Transverse colon (tissue), 4 donors: ENCODE data around the gene USP7. TPM values are rescaled to one million over a fixed set of nuclear protein-coding genes. Genes with fewer than 3 reads are reported as not detected.

Experiments
- DNase-seq: peaks from one replicate; pipeline ENCODE4 v3.0.0-alpha.2; 2019
- H3K27ac ChIP-seq, 4 donors: fragments of 200-600 bp; sonication (generic); 2 replicates each; pipeline ENCODE4 v1.5.1; 2016 to 2018; ENCODE audit warnings: inconsistent platforms in 4 of 4
- H3K27me3 ChIP-seq: fragments of 200-600 bp; sonication (generic); 2 replicates; pipeline ENCODE4 v1.5.1; 2017; ENCODE audit warnings: inconsistent platforms
- H3K36me3 ChIP-seq, 4 donors: fragments of 200-600 bp; sonication (generic); 2 replicates each; pipeline ENCODE4 v1.5.1; 2017 to 2019; ENCODE audit warnings: inconsistent platforms in 4 of 4
- H3K4me1 ChIP-seq, 4 donors: fragments of 200-600 bp; sonication (generic); 2 replicates each; pipeline ENCODE4 v1.5.1; 2017 to 2020; ENCODE audit warnings: inconsistent platforms in 4 of 4
- H3K4me3 ChIP-seq, 4 donors: fragments of 200-600 bp; sonication (generic); 1 replicate in 1 of 4; 2 replicates in 3 of 4; pipeline versions ENCODE4 v1.5.1 to v1.6.1; 2017 to 2019; ENCODE audit warnings: inconsistent platforms in 4 of 4
- H3K9me3 ChIP-seq, 2 donors: fragments of 200-600 bp; sonication (generic); 2 replicates each; pipeline ENCODE4 v1.5.1; 2017 to 2019; ENCODE audit warnings: inconsistent platforms in 2 of 2
- EP300 ChIP-seq: sonication (generic); formaldehyde crosslinking; IDR thresholded peaks from one replicate; pipeline ENCODE4 v1.6.1; 2017; ENCODE audit warnings: antibody characterized with exemption, low read depth
- POLR2A ChIP-seq: fragments of 450-650 bp; IDR thresholded peaks from one replicate; pipeline ENCODE4 v1.6.1; 2016; ENCODE audit warnings: antibody characterized with exemption, mild to moderate bottlenecking, moderate library complexity
- POLR2AphosphoS5 ChIP-seq, 3 donors: sonication (generic); formaldehyde crosslinking; IDR thresholded peaks; one replicate each; pipeline ENCODE4 v1.6.1; 2016; ENCODE audit warnings: antibody characterized with exemption in 3 of 3
- WGBS, 2 donors: methylation state at CpG; one replicate each; pipeline ENCODE4 v1.1.5; 2018; ENCODE audit warnings: low coverage in 1 of 2; 5-methylcytosine and 5-hydroxymethylcytosine counted together
- in situ Hi-C, 4 donors: fragments of 200-750 bp; cut with MboI; loops; one replicate each; pipeline versions ENCODE4 v1.15.0 to v1.15.1; 2017; ENCODE audit warnings: low sequenced_read_pairs in 3 of 4, low pct_ligation_motif_present in 1 of 4, low pct_unique_long_range_greater_than_20kb in 1 of 4
- intact Hi-C: fragments of 100-400 bp; cut with DNase I; formaldehyde crosslinking; loops from one replicate; pipeline ENCODE4 v1.15.1; 2023; ENCODE audit warnings: low total_unique reads
- total RNA-seq, 4 donors: library from RNA; depleted of rRNA; stranded (reverse); fragments of >200 nt; gene quantifications; one replicate each; pipeline ENCODE4 v1.1.0, GENCODE V29; 2016
- TF ChIP-seq, protein P1 (sequence below), 5 experiments: fragments of 200-600 bp in 3 of 5; fragments of 450-650 bp in 2 of 5; sonication (generic) in 3 of 5; IDR thresholded peaks; 1 replicate in 2 of 5; 2 replicates in 3 of 5; pipeline ENCODE4 v1.5.1; 2016 to 2017; ENCODE audit warnings: antibody characterized with exemption in 5 of 5, inconsistent platforms in 3 of 5, mild to moderate bottlenecking in 2 of 5, moderate library complexity in 1 of 5

Gene USP7
- total RNA-seq, 4 donors from 2014 or later: 72.9 to 419 (median 158) TPM

DNA sequence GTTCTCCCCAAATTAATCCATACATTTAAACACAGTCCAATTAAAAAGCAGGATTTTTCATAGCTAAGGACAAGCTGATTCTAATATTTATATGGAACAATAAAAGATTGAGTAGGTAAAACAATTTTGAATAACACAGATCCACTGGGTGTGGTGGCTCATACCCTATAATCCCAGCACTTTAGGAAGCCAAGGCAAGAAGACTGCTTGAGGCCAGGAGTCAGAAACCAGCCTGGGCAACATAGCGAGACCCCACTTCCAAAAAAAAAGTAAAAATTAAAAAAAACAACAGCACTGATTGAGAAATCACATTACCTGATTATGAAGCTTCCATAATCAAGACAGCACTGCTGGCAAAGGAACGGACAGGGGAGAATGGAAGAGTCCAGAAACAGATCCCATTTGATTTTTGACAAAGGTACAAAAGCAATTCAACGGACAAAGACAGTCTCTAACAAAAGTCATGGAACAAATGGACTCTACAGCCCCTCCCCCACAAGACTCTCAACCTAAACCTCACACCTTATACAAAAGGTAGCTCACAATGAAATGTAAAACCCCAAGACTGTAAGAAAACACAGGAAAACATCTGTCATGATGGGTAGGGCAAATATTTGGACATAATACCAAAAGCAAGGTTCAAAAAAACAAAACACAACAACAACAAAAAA lies 17.9 kb downstream of the USP7 start:
- no peak overlapping the region for H3K4me3 ChIP-seq
- WGBS, 2 donors: 63 to 76% methylated on average over 3 of the region's 3 CpGs
- H3K27me3 ChIP-seq: no peaks in the 10 kb centered on the region
- DNase-seq: no peak
- no peak for TF ChIP-seq POLR2AphosphoS5 (IDR thresholded peaks at IDR 0.05)
- TF ChIP-seq, protein P1, sequence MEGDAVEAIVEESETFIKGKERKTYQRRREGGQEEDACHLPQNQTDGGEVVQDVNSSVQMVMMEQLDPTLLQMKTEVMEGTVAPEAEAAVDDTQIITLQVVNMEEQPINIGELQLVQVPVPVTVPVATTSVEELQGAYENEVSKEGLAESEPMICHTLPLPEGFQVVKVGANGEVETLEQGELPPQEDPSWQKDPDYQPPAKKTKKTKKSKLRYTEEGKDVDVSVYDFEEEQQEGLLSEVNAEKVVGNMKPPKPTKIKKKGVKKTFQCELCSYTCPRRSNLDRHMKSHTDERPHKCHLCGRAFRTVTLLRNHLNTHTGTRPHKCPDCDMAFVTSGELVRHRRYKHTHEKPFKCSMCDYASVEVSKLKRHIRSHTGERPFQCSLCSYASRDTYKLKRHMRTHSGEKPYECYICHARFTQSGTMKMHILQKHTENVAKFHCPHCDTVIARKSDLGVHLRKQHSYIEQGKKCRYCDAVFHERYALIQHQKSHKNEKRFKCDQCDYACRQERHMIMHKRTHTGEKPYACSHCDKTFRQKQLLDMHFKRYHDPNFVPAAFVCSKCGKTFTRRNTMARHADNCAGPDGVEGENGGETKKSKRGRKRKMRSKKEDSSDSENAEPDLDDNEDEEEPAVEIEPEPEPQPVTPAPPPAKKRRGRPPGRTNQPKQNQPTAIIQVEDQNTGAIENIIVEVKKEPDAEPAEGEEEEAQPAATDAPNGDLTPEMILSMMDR (IDR thresholded peaks at IDR 0.05): no peak
- no peak for TF ChIP-seq EP300
- no peak for TF ChIP-seq POLR2A
- H3K27ac ChIP-seq: peak overlapping the region in 3 of 4 donors; percentile 56 to 65 (median 56)
- no peaks in the 10 kb centered on the region for H3K9me3 ChIP-seq
- in situ Hi-C loops (no loop called here), intact Hi-C loops (no loop called here)
- H3K36me3 ChIP-seq: no peaks in the 10 kb centered on the region
- H3K4me1 ChIP-seq: peaks cover 66 to 95% (median 82%) of the 10 kb centered on the region in 4 donors

DNA sequence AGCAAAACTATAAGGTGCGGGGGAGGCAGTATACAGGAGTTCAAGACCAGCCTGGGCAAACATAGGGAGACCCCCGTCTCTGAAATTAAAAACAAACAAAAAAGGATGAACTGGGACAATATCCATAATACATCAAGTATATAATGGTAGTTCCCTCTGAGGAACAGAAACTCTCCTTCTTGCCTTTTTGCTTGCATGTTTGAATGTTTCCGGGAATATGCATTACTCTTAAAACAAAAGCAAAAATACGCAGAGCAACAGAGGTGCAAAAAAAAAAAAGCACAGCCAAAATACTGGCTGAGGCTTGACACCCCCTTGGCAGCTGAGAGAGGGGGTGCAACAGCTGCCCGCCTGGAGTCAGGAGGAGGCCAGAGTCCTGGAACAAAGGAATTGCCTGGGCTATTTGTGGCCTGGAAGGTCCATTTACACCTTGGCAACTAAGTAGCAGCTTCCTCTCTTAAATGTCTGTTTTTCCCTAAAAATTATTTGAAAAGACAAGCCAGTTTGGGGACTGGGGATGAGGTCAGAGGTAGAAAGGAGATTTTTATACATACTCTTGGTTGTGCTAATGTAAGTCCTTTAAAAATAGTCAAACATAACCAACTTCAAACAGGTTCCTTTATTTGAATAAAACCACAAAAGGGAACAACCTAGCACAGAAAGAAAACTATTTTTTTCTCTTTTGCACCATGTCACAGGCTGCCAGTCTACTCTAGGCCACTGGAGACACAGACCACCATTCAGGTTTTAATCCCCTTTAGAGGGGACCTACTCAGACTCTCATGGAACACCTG lies 19.5 kb downstream of the USP7 start:
- Histone ChIP-seq H3K4me1 (peaks cover 52 to 95% (median 80%) of the 10 kb centered on the region in 4 donors), H3K36me3 (no peaks in the 10 kb centered on the region), H3K27me3 (no peaks in the 10 kb centered on the region), H3K27ac (peak overlapping the region in 2 of 4 donors; percentile 26 to 47), H3K4me3 (peak overlapping the region in 1 of 4 donors; percentile 15), H3K9me3 (no peaks in the 10 kb centered on the region)
- TF ChIP-seq, protein P1 (IDR thresholded peaks at IDR 0.05): no peak
- TF ChIP-seq POLR2A: no peak
- WGBS, 2 donors: 45 to 49% methylated on average over 5 of the region's 5 CpGs
- in situ Hi-C loops: no loop called here
- intact Hi-C loops: no loop called here
- DNase-seq: no peak

DNA sequence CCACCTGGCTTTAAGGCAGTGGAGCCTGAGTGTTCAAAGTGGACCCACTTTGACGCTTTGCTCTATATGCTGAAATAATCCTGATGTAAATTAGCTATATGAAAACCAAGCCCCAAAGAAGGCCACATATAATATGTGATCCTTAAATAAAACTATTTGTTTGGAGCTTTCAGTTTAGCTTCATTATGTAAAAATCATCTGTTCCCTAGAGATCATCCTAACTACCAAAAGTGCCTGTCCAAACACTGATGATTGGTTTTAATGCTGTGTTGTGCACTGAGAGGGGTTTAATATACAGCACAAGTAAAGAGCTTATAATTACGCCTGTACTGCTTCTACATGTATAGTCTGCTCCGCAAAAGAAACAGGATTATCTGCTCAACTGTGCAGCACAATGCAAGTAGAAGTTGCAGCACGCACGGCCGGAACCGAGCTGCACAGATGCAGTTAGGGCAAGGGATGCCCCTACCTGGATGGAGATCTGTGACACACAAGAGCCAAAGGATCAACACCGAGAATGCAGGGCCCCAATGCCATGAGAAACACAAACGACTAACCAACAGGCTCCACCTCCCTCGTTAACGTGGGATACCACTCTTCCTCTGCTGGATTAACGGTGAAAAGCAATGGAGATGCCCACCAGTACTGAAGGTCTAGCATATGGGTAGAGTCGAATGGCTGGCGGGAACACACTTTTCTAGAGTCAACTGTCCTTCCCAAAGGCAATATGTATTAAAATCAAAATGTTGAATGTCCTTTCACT lies 20.5 kb downstream of the USP7 start:
- WGBS, 2 donors: 66% methylated on average over 14 of the region's 14 CpGs; no CpG with 5 or more reads in 1 of the 2 donors
- no peak for DNase-seq
- no peak overlapping the region for H3K4me3 ChIP-seq
- no peaks in the 10 kb centered on the region for H3K27me3 ChIP-seq
- peaks cover 52 to 96% (median 79%) of the 10 kb centered on the region in 4 donors for H3K4me1 ChIP-seq
- TF ChIP-seq, protein P1 (IDR thresholded peaks at IDR 0.05): no peak
- TF ChIP-seq EP300 (no peak), POLR2AphosphoS5 (IDR thresholded peaks at IDR 0.05) (no peak), POLR2A (no peak)
- intact Hi-C loops (no loop called here), in situ Hi-C loops (no loop called here)
- H3K27ac ChIP-seq: no peak overlapping the region
- H3K36me3 ChIP-seq: no peaks in the 10 kb centered on the region
- no peaks in the 10 kb centered on the region for H3K9me3 ChIP-seq

DNA sequence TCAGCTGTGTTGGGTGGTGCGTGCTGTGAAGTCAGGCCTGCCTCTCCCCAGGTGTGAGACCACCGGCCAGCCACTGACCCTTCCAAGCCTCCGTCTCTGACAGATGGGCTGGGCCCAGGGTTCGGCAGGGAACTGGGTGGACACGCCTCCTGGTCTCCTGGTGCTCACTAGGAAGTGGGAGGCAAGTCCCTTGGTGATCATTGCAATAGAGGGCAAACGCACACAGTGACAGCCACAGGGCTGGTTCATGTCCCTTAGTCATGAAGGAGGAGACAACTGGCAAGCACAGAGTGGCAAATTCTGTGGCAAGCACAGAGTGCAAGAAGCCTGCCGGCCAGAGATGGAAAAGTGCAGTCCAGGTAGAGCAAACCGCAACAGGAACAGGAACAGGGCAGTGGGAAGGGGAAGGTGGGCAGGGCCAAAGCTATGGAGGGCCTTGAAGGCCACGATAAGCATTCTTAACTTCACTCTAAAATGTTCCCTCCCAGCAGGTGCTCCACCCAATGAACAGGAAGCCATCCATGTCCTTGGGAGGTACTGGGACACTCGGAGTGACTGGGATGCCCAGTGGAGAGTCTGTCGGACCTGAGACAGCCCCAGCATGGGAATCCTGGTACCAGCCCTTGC lies 21.9 kb downstream of the USP7 start:
- Histone ChIP-seq H3K4me3 (no peak overlapping the region), H3K36me3 (no peaks in the 10 kb centered on the region), H3K4me1 (peaks cover 43 to 96% (median 72%) of the 10 kb centered on the region in 4 donors), H3K9me3 (no peaks in the 10 kb centered on the region), H3K27ac (no peak overlapping the region), H3K27me3 (no peaks in the 10 kb centered on the region)
- no peak for DNase-seq
- intact Hi-C loops (no loop called here), in situ Hi-C loops (no loop called here)
- TF ChIP-seq EP300: no peak
- TF ChIP-seq POLR2A: no peak
- 53 to 66% methylated on average over 3 to 9 of the region's 11 CpGs for WGBS, 2 donors
